Right atrium auricular region (tissue), 2 donors: ENCODE data around the gene PCP4. TPM values are rescaled to one million over a fixed set of nuclear protein-coding genes. Genes with fewer than 3 reads are reported as not detected.

Source experiments
- DNase-seq: peaks from one replicate; pipeline ENCODE4 v3.0.0-alpha.2; 2019; ENCODE audit warnings: low spot score
- H3K27ac ChIP-seq, 2 donors: fragments of 200-600 bp; sonication (generic); 1 replicate in 1 of 2; 2 replicates in 1 of 2; pipeline ENCODE4 v1.5.1; 2016 to 2019
- H3K27me3 ChIP-seq, 2 donors: fragments of 200-600 bp; sonication (generic); one replicate each; pipeline versions ENCODE4 v1.5.1 to v1.6.0; 2017 to 2019
- H3K36me3 ChIP-seq: fragments of 200-600 bp; sonication (generic); one replicate; pipeline ENCODE4 v1.5.1; 2016
- H3K4me1 ChIP-seq, 2 donors: fragments of 200-600 bp; sonication (generic); one replicate each; pipeline versions ENCODE4 v1.5.1 to v1.6.0; 2017 to 2019
- H3K4me3 ChIP-seq, 2 donors: fragments of 200-600 bp; sonication (generic); 1 replicate in 1 of 2; 2 replicates in 1 of 2; pipeline ENCODE4 v1.5.1; 2017 to 2019; ENCODE audit warnings: mild to moderate bottlenecking in 1 of 2, moderate library complexity in 1 of 2
- H3K9me3 ChIP-seq, 2 donors: fragments of 200-600 bp; sonication (generic); one replicate each; pipeline ENCODE4 v1.5.1; 2019
- CTCF ChIP-seq, 2 donors: fragments of 200-600 bp; sonication (generic); IDR thresholded peaks; one replicate each; pipeline ENCODE4 v1.5.1; 2019; ENCODE audit warnings: antibody characterized with exemption in 2 of 2
- total RNA-seq, 2 donors: library from RNA; depleted of rRNA; stranded (reverse); fragments of >200 nt; gene quantifications; one replicate each; pipeline ENCODE4 v1.1.0, GENCODE V29; 2016

PCP4 gene
- total RNA-seq, 2 donors from 2014 or later: 1.2 to 6.6 TPM

- Histone ChIP-seq H3K27me3 (no peaks in the 10 kb centered on the region), H3K4me1 (no peaks in the 10 kb centered on the region), H3K4me3 (no peak overlapping the region), H3K36me3 (no peaks in the 10 kb centered on the region), H3K27ac (no peak overlapping the region), H3K9me3 (no peaks in the 10 kb centered on the region)
- DNase-seq: no peak
- TF ChIP-seq CTCF (IDR thresholded peaks at IDR 0.05): no peak
Measured at GRCh38 chr21:39938086-39938625, 70.9 kb downstream of the PCP4 start.

- Histone ChIP-seq H3K4me1 (no peaks in the 10 kb centered on the region), H3K4me3 (no peak overlapping the region), H3K36me3 (no peaks in the 10 kb centered on the region), H3K27ac (no peak overlapping the region), H3K27me3 (no peaks in the 10 kb centered on the region), H3K9me3 (peaks cover 0 to 17% of the 10 kb centered on the region in 2 donors)
- no peak for DNase-seq
- TF ChIP-seq CTCF (IDR thresholded peaks at IDR 0.05): no peak
Measured at GRCh38 chr21:39946199-39946598, 79.0 kb downstream of the PCP4 start.

GRCh38 chr21:39947031-39947430 lies 79.8 kb downstream of the PCP4 start:
- Histone ChIP-seq H3K4me1 (no peaks in the 10 kb centered on the region), H3K27ac (no peak overlapping the region), H3K27me3 (no peaks in the 10 kb centered on the region), H3K36me3 (no peaks in the 10 kb centered on the region), H3K4me3 (no peak overlapping the region), H3K9me3 (peaks cover 0 to 17% of the 10 kb centered on the region in 2 donors)
- no peak for DNase-seq
- TF ChIP-seq CTCF (IDR thresholded peaks at IDR 0.05): no peak

- Histone ChIP-seq H3K4me3 (no peak overlapping the region), H3K27ac (no peak overlapping the region), H3K4me1 (no peaks in the 10 kb centered on the region), H3K9me3 (no peaks in the 10 kb centered on the region), H3K27me3 (no peaks in the 10 kb centered on the region), H3K36me3 (no peaks in the 10 kb centered on the region)
- TF ChIP-seq CTCF (IDR thresholded peaks at IDR 0.05): no peak
- no peak for DNase-seq
Measured at GRCh38 chr21:39951183-39952101, 84.2 kb downstream of the PCP4 start.

- Histone ChIP-seq H3K27ac (no peak overlapping the region), H3K4me3 (no peak overlapping the region), H3K36me3 (no peaks in the 10 kb centered on the region), H3K27me3 (no peaks in the 10 kb centered on the region), H3K9me3 (no peaks in the 10 kb centered on the region), H3K4me1 (no peaks in the 10 kb centered on the region)
- no peak for DNase-seq
- no peak for TF ChIP-seq CTCF (IDR thresholded peaks at IDR 0.05)
Measured at GRCh38 chr21:39952265-39952664, 85.0 kb downstream of the PCP4 start.
